H1 (cell line): ENCODE measurements around the gene SUPT4H1. TPM values are rescaled to one million over a fixed set of nuclear protein-coding genes. Genes with fewer than 3 reads are reported as not detected.

ENCODE experiments used
- ASH2L ChIP-seq: fragments of 200-600, 300-600 bp; sonication (generic); IDR thresholded peaks from one replicate; pipeline ENCODE4 v1.7.1; 2017; ENCODE audit warnings: low read length
- CBX8 ChIP-seq: fragments of 300-800, 300-1000 bp; sonication (generic); IDR thresholded peaks from 2 replicates; pipeline ENCODE4 v1.7.1; 2016; ENCODE audit warnings: low read depth, low read length, borderline replicate concordance
- CEBPB ChIP-seq: IDR thresholded peaks from 2 replicates; pipeline ENCODE4 v1.6.1; 2012; ENCODE audit warnings: low read depth, low read length
- POLR2A ChIP-seq, 2 experiments: IDR thresholded peaks; 1 replicate in 1 of 2; 2 replicates in 1 of 2; pipeline ENCODE4 v1.6.1; 2011; ENCODE audit warnings: low read depth in 2 of 2, low read length in 2 of 2, mild to moderate bottlenecking in 2 of 2; ENCODE audit errors: control extremely low read depth in 1 of 2
- RAD21 ChIP-seq, 2 experiments: IDR thresholded peaks in 1 of 2; conservative IDR thresholded peaks in 1 of 2; 2 replicates each; pipeline ENCODE4 v1.6.1; 2011; ENCODE audit warnings: low read depth in 2 of 2, low read length in 2 of 2, improper control_type of control experiment in 1 of 2, inconsistent platforms in 1 of 2, mild to moderate bottlenecking in 1 of 2, moderate library complexity in 1 of 2
- SIRT6 ChIP-seq: IDR thresholded peaks from one replicate; pipeline ENCODE4 v1.7.1; 2012; ENCODE audit warnings: low read length, inconsistent platforms
- SRF ChIP-seq: IDR thresholded peaks from 2 replicates; pipeline ENCODE4 v1.6.1; 2011; ENCODE audit warnings: mild to moderate bottlenecking, low read depth, low read length, moderate library complexity
- ZNF274 ChIP-seq: IDR thresholded peaks from 2 replicates; pipeline ENCODE4 v1.7.0; 2012; ENCODE audit warnings: low read length, borderline replicate concordance; ENCODE audit errors: extremely low read depth
- polyA plus RNA-seq, 7 experiments: library from polyadenylated mRNA; depleted of rRNA in 3 of 7; stranded (reverse) in 5 of 7; unstranded in 2 of 7; fragments of >200 nt in 5 of 7; fragments of 200-250 nt in 2 of 7; gene quantifications; 1 replicate in 5 of 7; 2 replicates in 1 of 7; 4 replicates in 1 of 7; pipeline versions ENCODE4 v1.2.1 to v1.2.3, GENCODE V29; 2011 to 2013; ENCODE audit warnings: missing spikeins in 2 of 7, mixed read lengths in 2 of 7
- total RNA-seq: library from RNA; stranded (reverse); fragmentation: NEBNext Ultra II Directional; extraction: Animal tissue kit (Norgen Biotek cat#: 25700); gene quantifications from 2 replicates; pipeline ENCODE4 v1.2.1, GENCODE V29; 2021

The SUPT4H1 gene
- total and polyA plus RNA-seq, 2 of the 8 experiments (the other 6 are each of a cell fraction or from before 2014, with no cell fraction given), result 112 to 143 TPM

DNA sequence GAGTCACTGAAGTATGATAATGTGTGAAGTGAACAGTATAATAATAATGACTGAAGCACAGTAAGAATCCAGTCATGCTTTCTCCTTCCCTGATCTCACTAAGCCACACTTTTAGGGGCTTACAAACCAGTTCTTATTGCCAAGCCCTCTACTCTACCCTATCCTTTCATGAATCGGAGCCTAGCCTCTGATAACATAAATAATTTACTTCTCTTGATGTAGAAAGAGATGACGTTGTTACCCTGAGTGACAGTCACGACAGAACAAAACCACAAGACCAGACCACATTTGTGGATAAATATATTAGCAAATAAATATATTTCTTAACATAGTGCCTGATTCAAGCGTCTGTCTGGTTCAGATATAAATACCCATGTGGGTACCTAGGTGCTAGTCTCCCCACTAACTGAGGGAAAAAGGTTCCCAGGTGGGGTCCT, 1.4 kb upstream of the SUPT4H1 start (continued):
- no peak for TF ChIP-seq RAD21 (IDR thresholded peaks at IDR 0.05 in 1 of 2, conservative IDR thresholded peaks at IDR 0.05 in 1 of 2; ENCODE audit: low read depth in 2 of 2, low read length in 2 of 2)
- TF ChIP-seq CBX8, result no peak
- TF ChIP-seq SIRT6, result no peak
- TF ChIP-seq SRF, result no peak
- TF ChIP-seq POLR2A (IDR thresholded peaks at IDR 0.05; ENCODE audit: control extremely low read depth in 1 of 2, low read depth in 2 of 2, low read length in 2 of 2), result no peak
- TF ChIP-seq ZNF274, result no peak
- no peak for TF ChIP-seq ASH2L
- no peak for TF ChIP-seq CEBPB
